ENCODE measurements around the gene CEP57L1.
"Not testable (repeated sequence)": the region's sequence is repeated elsewhere in the genome, so short reads cannot be mapped to it uniquely, and the experiment has no call there.

The CEP57L1 gene

DNA sequence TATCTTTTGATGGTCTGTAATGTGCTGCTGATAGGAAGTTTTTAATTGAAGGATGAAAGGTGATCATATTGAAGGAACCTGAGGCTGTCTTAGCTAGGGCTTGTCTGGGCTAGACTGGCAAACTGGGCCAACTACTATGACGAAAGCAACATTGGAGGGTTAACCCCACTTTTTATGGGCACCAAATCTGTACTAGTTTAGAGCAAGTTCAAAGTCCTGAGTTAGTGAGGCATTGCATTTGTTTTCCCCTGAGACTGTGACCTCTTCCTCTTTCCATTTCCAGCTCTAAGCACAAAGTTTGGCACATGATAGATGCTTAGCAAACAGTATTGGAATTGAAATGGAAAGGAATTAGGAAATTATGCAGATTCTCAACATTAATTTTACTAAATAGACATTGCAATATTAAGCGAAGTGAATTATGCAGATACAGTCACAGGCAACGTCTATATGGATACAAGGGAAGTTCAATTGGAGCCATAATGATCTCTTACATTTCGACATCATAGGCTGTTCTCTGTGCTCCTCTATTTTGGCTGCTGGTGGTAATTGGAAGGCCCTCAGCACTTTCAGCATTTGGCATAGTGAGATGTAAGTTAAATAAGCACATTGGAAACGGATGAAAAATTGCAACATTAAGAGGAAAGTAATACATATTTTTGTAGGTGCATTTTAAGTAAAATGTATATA, 22.2 kb downstream of the CEP57L1 start:
- no peak for DNase-seq

DNA sequence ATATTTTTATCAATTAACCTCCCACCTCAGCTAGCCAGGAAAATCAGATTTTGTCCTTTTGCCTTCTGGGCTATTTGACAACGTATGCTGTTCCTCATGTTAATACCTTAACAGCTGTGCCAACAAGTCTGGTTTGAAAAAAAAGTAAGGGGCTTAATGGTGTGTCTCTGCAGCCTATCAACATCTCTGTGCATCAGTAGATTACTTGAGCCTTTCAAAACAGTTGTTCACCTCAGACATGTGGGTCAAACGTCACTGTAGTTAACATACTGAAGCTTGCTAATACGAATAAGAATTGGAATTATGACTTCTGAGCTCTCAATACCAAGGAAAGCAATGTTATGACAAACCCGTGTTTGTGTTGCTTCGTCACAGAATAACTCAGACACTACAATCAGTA, 23.0 kb downstream of the CEP57L1 start:
- DNase-seq: no peak

DNA sequence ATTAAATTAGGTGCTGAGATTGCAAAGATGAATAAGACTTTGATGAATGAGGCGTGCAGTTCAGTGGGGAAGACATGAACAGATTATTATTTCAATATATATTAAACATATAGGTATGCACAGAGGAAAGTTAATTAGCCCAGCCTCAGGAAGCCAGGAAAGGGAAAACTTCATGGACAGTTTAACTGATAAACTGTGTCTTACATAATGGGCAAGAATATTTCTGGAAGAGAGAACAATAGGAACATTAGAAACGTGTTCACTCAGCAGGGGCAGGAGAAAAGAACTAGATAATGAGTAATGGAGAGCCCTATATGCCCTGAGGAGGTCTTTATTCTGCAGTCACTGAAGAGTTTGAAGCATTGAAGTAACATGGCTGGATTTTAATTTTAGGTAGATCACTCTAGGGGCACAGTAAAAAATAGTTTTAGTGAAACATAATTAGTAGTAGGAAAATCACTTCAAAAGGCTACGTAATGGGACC, 23.6 kb downstream of the CEP57L1 start:
- no peak for DNase-seq

DNA sequence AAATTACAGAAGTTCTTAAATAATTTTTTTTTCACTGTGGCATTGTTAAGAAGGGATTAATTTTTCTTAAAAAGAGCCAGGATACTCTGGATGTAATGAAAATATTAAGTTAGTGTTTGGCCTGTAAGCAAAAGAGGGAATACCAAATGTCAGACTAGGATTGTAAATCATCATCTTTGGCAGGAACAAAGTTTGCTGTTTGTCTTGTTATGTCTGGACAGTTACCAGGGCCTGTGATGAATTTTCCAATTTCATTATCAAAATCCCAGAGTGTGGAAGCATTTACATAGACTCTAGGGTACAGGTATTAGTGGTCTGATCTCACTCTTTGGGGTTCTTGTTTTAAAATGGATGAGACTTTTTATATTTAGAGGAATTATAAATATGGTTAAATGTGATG, 26.1 kb downstream of the CEP57L1 start:
- no peak for DNase-seq

DNA sequence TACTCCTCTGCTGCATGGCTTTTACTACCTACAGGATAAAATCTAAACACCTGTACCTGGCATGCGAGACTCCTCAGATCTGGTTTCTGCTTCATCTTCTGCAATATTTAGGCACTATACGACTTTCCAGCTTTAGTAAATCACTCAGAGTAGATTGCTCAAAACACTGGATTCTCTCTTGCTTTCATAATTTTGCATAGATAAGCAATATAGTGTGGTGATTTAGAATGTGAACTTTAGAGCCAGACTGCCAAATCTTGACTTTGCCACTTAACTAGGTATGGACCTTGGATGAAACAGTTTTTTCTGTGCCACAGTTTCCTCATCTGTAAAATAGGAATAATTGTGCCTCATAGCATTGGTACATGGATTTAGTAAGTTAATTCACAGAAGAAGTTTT, 28.9 kb downstream of the CEP57L1 start:
- no peak for DNase-seq

DNA sequence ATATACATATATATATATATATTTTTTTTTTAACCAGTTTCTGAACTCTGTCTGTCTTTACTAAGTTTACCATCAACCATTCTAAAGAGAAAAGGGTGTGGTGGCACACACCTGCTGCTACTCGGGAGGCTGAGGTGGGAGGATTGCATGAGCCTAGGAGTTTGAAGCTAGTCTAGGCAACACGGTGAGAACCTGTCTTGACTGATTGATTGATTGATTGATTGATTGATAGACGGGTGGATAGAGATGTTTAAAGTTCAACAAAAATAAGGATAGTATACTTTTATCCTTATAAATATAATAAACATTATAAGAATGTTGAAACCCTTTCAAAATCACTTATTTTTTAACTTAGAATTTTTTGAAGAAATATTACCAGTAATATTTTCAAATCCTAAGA, 30.2 kb downstream of the CEP57L1 start:
- no peak for DNase-seq

DNA sequence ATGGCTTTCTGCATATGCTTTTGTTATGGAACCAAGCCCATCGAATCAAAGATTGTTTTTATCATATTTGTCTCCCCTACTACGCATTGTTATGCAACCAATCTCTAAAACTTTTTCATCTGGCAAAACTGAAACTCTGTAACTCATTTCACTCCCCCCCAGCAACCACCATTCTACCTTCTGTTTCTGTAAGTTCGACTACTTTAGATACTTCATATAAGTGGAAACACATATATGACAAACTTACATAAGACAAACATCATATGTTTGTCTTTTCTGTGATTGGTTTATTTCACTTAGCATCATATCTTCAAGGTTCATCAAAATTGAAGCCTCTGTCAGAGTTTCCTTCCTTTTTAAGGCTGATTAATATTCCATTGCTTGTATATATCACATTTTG, 34.8 kb downstream of the CEP57L1 start:
- DNase-seq: no peak

DNA sequence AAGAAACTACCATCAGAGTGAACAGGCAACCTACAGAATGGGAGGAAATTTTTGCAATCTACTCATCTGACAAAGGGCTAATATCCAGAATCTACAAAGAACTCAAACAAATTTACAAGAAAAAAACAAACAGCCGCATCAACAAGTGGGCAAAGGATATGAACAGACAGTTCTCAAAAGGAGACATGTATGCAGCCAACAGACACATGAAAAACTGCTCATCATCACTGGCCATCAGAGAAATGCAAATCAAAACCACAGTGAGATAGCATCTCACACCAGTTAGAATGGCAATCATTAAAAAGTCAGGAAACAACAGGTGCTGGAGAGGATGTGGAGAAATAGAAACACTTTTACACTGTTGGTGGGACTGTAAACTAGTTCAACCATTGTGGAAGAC, 40.3 kb downstream of the CEP57L1 start:
- not testable (repeated sequence) for DNase-seq

DNA sequence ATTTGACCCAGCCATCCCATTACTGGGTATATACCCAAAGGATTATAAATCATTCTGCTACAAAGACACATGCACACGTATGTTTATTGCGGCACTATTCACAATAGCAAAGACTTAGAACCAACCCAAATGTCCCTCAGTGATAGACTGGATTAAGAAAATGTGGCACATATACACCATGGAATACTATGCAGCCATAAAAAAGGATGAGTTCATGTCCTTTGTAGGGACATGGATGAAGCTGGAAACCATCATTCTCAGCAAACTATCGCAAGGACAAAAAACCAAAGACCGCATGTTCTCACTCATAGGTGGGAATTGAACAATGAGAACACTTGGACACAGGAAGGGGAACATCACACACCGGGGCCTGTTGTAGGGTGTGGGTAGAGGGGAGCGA, 40.7 kb downstream of the CEP57L1 start:
- not testable (repeated sequence) for DNase-seq

DNA sequence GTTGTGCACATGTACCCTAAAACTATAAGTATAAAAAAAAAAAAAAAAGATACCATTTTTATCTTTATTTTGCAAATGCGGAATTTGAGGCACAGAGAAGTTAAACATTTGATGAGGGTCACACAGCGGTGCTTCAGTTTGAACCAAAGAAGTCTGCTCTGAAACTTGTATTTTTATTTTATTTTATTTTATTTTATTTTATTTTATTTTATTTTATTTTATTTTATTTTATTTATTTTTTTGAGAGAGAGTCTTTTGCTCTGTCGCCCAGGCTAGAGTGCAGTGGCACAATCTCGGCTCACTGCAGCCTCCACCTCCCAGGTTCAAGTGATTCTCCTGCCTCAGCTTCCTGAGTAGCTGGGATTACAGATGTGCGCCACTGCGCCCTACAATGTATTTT, 41.2 kb downstream of the CEP57L1 start:
- DNase-seq: not testable (repeated sequence)

DNA sequence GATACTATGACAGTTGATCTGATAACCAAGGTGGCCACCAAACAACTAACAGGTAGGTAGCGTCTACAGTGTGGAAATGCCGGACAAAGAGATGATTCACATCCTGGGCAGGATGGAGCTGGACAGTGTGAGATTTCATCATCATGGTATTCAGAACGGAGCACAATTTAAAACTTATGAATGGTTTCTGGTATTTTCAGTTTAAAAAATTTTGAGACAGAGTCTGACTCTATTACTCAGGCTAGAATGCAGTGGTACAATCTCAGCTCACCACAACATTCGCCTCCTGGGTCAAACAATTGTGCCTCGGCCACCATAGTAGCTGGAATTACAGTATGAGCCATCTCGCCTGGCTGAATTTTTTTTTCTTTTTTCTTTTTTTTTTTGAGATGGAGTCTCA, 43.8 kb downstream of the CEP57L1 start:
- no peak for DNase-seq

DNA sequence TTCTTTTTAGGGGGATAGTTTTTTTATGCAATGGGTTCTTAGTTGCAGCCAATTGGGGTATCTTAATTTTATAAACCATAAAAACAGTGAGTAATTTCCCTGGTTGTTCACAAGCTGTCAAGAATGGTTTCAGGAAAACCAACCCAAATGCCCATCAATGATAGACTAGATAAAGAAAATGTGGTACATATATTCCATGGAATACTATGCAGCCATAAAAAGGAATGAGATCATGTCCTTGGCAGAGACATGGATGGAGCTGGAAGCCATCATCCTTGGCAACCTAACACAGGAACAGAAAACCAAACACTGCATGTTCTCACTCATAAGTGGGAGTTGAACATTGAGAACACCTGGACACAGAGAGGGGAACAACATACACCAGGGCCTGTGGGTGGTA, 46.8 kb downstream of the CEP57L1 start:
- not testable (repeated sequence) for DNase-seq

DNA sequence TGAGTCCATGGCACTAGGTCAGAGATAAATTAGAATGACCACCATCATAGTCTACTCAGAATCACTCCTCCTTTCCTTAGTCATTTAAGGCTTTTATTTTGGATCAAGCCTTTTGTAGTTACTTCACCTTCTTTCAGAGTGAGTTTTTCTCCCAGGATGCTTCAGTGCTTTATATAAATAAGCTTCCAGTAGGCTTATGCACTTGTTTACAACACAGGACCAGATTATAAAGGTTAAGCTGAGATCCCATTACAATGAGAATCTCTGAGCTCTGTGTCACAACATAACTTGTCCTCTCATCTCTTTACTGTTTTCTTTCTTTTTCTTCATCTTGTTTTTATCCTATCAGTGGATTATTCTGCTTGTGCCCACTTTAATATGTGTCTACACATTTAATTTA, 47.9 kb downstream of the CEP57L1 start:
- DNase-seq: no peak

DNA sequence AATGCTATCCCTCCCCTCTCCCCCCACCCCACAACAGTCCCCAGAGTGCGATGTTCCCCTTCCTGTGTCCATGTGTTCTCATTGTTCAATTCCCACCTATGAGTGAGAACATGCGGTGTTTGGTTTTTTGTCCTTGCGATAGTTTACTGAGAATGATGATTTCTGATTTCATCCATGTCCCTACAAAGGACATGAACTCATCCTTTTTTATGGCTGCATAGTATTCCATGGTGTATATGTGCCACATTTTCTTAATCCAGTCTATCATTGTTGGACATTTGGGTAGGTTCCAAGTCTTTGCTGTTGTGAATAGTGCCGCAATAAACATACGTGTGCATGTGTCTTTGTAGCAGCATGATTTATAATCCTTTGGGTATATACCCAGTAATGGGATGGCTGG, 52.9 kb downstream of the CEP57L1 start:
- not testable (repeated sequence) for DNase-seq

DNA sequence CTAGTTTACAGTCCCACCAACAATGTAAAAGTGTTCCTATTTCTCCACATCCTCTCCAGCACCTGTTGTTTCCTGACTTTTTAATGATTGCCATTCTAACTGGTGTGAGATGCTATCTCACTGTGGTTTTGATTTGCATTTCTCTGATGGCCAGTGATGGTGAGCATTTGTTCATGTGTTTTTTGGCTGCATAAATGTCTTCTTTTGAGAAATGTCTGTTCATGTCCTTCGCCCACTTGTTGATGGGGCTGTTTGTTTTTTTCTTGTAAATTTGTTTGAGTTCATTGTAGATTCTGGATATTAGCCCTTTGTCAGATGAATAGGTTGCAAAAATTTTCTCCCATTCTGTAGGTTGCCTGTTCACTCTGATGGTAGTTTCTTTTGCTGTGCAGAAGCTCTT, 53.4 kb downstream of the CEP57L1 start:
- not testable (repeated sequence) for DNase-seq

DNA sequence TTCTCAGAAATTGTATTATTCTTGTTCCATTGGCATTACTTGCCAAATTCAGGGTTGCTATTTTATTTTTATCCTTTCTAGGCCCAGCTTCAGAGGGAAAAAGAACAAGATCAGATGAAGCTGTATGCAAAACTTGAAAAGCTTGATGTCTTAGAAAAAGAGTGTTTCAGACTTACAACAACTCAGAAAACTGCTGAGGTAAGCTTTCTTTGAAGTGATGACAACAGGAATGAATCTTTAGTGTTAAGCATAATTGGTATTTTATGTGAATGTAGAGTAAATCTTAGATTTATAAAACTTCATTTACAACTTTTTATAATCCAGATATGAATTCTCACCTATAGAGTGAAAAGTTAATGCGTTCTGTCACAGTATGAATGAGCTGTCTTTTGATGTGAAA, 58.4 kb downstream of the CEP57L1 start:
- DNase-seq: no peak

DNA sequence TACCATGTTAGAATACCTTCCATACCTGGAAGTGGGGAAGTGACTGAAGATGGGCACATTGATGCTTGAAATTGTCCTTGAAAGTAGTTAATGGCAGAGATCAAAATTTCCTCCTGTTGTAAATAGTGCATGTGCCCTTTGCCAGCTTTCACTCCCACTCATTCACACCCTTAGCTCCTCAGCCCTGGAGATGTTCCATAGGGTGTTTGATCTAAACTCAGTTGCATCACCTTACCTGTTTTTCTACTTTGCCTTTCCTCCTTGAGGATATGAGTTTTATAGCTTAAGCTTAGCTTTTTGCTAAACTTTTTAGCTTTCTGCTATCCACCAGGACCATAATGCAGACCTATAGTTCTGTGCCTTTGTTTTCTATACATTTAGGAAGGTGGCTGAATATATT, 69.0 kb downstream of the CEP57L1 start:
- no peak for DNase-seq

DNA sequence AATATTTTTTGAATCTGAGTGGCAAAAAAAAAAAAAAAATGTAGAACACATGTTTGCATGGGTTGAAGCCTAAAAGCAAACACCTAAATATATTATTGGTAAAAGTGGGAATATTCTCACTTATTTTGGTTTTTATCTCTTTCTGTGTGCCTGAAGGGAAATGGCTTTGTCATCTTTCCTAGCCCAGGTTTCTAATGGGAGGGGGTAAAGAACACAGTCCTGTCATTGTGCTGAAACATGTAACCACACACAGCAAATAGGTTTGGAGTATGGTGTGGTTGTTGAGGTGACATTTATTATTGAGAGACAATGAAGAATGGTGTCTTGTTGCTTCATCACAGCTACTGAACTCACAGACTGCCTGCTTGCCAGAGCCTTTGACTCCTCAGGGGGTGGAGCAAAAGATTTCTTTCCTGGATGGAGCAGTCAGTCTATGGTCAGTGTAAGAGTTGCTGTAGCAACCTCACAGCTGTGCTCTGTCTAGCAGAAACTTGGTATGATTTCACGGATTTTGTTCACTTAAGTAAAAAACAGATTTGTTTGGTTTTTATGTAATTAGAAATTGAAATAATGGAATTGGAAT, 70.2 kb downstream of the CEP57L1 start:
- no peak for DNase-seq

DNA sequence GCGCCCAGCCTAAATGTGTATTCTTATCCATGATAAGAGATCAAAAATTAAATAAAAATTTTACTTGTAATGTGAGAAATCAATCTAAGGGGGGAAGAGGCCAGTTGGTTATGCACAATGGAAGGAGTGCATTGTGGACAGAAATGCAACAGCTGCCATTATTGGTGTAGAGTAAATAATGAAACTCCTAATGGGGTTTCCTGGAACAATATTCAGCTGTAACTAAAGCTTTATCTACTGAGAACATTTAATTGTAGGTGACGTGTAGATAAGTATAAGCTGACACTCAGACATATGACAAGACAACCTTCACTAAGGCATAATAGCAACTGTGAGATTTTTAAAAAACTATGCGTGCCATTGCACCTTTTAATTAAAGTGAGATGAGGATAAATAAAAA, 71.4 kb downstream of the CEP57L1 start:
- no peak for DNase-seq

DNA sequence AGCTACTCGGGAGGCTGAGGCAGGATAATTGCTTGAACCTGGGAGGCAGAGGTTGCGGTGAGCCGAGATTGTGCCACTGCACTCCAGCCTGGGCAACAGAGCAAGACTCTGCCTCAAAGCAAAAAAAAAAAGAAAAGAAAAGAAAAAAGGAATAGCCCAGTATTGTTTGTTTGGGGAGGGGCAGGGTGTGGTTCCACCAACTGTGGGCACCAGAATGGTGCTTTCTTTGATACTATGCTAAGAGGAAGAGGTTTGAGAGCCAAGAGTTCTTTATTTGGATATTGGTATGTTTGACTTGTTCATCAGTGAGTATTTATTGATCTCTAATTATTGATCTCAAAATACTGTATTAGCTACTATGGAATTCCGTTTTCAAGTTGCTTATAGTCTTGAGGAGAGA, 72.3 kb downstream of the CEP57L1 start:
- DNase-seq: no peak

DNA sequence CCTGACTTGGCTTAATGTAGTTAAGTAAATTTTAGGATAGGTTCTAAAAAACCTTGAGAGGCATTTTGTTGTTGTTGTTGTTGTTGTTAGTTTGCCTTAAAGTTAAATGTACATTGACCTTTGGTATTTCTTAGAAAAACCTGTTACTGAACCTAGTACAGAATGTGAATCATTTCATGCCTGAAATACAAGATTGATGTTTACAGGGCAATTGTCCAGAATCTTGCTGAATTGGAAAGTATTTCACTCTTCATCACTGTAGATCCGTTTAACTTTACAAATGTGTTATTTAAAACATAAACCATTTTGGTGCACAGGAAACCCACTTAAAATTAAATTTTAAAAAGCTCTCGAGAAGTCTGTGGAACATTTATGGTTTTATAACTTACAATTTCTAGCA, 75.0 kb downstream of the CEP57L1 start:
- no peak for DNase-seq

DNA sequence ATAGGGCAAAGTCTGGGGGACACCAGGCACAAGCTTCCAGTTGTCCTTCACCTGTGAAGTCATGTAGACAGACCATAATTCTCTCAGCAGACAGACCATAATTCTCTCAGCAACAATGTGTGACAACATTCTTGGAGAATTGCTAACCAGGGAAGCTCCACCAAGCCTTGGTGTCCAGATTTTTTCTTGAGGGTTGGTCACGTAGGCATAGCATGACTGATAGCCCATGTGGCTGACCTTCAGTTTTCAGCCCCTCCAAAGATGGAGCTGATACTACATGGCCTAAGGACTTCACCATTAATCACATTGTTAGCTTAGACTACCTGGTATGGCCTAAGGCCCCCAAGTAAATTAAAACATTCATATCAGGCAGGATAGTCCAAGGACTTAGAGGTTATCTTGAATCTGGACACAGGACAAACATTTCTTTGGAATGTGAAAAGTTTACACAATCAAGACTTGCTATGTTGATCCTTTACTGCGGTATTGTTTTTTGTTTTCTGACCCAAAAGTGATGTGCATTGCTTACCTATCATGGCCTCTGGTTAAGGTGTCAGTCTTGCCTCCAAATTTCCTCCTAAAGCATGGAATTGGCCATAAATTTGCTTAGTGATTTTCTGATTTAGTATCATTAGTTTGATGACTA, 76.9 kb downstream of the CEP57L1 start:
- no peak for DNase-seq

DNA sequence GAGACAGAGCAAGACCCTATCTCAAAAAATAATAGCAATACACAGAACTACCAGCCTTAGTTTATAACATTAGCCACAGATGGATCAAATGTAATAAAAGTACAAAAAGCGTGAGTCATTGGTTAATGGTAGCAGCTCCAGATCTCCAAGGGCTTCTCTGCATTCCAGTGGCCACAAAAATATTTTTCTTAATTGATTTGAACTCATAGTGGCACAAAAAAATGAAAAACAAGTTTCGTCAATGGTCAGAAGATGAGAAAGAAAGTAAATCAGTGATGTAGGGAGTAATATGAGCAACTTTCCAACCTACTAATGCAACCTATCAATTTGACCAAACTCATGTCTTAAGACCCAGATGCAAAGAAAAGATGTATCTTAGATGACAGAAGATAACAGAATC, 79.6 kb downstream of the CEP57L1 start:
- no peak for DNase-seq

DNA sequence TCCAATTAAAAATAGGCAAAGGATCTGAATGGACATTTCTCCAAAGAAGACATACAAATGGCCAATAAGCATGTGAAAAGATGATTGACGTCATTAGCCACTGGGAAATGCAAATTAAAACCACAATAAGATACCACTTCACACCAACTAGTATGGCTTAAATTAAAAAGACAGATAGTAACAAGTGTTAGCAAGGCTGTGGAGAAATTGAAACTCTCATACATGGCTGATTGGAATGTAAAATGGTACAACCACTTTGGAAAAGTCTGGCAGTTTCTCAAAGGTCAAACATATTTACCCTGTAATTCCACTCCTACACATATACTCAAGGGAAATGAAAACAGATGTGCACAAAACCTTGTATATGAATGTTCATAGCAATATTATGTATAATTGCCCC, 83.6 kb downstream of the CEP57L1 start:
- DNase-seq: no peak

DNA sequence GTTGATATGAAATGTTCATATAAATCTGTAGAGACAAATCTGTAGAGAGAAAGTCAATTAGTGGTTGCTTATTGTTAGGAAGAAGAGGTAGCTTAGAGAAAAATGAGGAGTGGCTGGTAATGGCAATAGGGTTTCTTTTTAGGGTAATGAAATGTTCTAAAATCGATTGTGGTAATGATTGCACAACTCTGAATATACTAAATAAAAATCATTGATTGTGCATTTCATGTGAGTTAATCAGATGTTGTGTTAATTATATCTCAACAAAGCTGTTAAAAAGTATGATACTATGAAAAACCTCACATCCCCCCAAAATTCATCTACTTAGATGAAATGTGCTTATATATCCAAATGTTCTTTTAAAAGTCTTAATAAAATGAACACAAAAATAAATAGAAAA, 84.2 kb downstream of the CEP57L1 start:
- no peak for DNase-seq

All from activated effector memory CD4-positive, alpha-beta T cell treated with anti-CD3 and anti-CD28 coated beads, Interleukin-2, amount 50 U/mL, for 16 hours (primary cell).